ENCODE results near the gene ARID1B.

DNA sequence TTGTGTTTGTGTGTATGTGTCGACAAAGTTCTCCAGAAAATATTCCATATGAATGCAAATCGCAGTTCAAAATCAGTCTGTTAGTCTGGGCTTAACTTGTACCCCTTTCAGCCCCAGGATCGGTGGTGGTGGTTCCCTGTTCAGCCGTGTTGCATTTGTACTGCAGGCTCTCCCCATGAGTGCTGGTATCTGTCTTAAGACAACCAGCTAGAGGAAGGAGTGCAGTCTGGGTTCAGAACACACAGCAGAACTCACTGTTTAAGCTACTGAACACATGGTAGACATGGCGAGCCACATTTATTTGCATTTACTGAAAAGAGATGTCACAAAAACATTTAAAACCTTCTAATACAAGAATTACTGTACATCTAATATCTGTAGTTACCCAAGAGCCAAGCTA, 192.1 kb downstream of the ARID1B start:
- TF ChIP-seq, protein P1, sequence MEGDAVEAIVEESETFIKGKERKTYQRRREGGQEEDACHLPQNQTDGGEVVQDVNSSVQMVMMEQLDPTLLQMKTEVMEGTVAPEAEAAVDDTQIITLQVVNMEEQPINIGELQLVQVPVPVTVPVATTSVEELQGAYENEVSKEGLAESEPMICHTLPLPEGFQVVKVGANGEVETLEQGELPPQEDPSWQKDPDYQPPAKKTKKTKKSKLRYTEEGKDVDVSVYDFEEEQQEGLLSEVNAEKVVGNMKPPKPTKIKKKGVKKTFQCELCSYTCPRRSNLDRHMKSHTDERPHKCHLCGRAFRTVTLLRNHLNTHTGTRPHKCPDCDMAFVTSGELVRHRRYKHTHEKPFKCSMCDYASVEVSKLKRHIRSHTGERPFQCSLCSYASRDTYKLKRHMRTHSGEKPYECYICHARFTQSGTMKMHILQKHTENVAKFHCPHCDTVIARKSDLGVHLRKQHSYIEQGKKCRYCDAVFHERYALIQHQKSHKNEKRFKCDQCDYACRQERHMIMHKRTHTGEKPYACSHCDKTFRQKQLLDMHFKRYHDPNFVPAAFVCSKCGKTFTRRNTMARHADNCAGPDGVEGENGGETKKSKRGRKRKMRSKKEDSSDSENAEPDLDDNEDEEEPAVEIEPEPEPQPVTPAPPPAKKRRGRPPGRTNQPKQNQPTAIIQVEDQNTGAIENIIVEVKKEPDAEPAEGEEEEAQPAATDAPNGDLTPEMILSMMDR (IDR thresholded peaks at IDR 0.05; ENCODE audit: borderline replicate concordance, extremely low read depth, low read length, poor library complexity, severe bottlenecking) = no peak
- no peak for TF ChIP-seq EZH2 (IDR thresholded peaks at IDR 0.05; ENCODE audit: borderline replicate concordance, low read depth, low read length, severe bottlenecking)

All from DND-41 (cell line).